Loucy (cell line): ENCODE results near the gene TAS2R30.
"Not testable (repeated sequence)": the region's sequence is repeated elsewhere in the genome, so short reads cannot be mapped to it uniquely, and the experiment has no call there.

Source experiments
- CTCF ChIP-seq: fragments of 200-600 bp; sonication (generic); conservative IDR thresholded peaks from 2 replicates; pipeline ENCODE4 v1.5.1; 2014; ENCODE audit warnings: mild to moderate bottlenecking, antibody characterized with exemption, low read length
- EZH2phosphoT487 ChIP-seq: fragments of 200-600 bp; IDR thresholded peaks from 2 replicates; pipeline ENCODE4 v1.6.1; 2018; ENCODE audit warnings: antibody characterized with exemption, mild to moderate bottlenecking, moderate library complexity, borderline replicate concordance

- not testable (repeated sequence) for TF ChIP-seq CTCF, EZH2phosphoT487
Measured at GRCh38 chr12:11114130-11114529, 20.3 kb downstream of the TAS2R30 start.
